ENCODE results near the gene MTMR2.

DNA sequence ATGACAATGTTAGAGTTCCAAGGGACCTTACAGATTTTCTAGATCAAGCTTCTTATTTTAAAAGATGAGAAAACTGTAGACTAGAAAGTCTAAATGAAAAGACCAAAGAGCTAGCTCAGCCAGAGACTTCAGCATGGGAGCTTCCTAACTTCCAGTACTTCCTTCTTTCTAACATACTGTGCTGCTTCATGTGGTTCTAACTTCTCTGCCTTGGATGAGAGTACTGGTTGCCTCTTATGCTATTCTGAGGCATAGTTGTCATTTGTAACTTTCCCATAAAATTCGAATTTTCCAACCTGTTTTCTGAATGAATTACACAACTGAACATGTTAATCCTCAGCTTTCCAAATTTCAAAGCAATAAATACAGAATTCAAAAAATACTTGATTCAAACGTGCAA, 1.8 kb downstream of the MTMR2 start:
- TF ChIP-seq POLR2A (IDR thresholded peaks at IDR 0.05), result no peak
- TF ChIP-seq, protein P1, sequence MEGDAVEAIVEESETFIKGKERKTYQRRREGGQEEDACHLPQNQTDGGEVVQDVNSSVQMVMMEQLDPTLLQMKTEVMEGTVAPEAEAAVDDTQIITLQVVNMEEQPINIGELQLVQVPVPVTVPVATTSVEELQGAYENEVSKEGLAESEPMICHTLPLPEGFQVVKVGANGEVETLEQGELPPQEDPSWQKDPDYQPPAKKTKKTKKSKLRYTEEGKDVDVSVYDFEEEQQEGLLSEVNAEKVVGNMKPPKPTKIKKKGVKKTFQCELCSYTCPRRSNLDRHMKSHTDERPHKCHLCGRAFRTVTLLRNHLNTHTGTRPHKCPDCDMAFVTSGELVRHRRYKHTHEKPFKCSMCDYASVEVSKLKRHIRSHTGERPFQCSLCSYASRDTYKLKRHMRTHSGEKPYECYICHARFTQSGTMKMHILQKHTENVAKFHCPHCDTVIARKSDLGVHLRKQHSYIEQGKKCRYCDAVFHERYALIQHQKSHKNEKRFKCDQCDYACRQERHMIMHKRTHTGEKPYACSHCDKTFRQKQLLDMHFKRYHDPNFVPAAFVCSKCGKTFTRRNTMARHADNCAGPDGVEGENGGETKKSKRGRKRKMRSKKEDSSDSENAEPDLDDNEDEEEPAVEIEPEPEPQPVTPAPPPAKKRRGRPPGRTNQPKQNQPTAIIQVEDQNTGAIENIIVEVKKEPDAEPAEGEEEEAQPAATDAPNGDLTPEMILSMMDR (IDR thresholded peaks at IDR 0.05), result no peak

Measured in adrenal gland (tissue), 5 donors.